ENCODE results near the gene LIPM. TPM values are rescaled to one million over a fixed set of nuclear protein-coding genes. Genes with fewer than 3 reads are reported as not detected.

LIPM gene
- total RNA-seq, 1 donor from 2014 or later, result not detected

Other genes starting within 250 kb of the LIPM start
- gene RNLS, start 219.4 kb upstream of the LIPM start, total RNA-seq, result 1.2 TPM
- 3.7 TPM for gene LIPJ, start 216.0 kb upstream of the LIPM start, total RNA-seq
- gene LIPF, start 138.3 kb upstream of the LIPM start, total RNA-seq, result not detected
- gene LIPK, start 96.5 kb upstream of the LIPM start, total RNA-seq, result not detected
- gene LIPN, start 42.7 kb upstream of the LIPM start, total RNA-seq, result not detected
- gene ANKRD22, start 49.1 kb downstream of the LIPM start, total RNA-seq, result under 0.01 TPM
- 8.6 TPM for gene STAMBPL1, start 77.5 kb downstream of the LIPM start, total RNA-seq
- gene ACTA2, start 150.0 kb downstream of the LIPM start, total RNA-seq, result 26.1 TPM
- 1.6 TPM for gene FAS, start 188.1 kb downstream of the LIPM start, total RNA-seq